ENCODE results near the gene ZBTB7C.

The ZBTB7C gene

DNA sequence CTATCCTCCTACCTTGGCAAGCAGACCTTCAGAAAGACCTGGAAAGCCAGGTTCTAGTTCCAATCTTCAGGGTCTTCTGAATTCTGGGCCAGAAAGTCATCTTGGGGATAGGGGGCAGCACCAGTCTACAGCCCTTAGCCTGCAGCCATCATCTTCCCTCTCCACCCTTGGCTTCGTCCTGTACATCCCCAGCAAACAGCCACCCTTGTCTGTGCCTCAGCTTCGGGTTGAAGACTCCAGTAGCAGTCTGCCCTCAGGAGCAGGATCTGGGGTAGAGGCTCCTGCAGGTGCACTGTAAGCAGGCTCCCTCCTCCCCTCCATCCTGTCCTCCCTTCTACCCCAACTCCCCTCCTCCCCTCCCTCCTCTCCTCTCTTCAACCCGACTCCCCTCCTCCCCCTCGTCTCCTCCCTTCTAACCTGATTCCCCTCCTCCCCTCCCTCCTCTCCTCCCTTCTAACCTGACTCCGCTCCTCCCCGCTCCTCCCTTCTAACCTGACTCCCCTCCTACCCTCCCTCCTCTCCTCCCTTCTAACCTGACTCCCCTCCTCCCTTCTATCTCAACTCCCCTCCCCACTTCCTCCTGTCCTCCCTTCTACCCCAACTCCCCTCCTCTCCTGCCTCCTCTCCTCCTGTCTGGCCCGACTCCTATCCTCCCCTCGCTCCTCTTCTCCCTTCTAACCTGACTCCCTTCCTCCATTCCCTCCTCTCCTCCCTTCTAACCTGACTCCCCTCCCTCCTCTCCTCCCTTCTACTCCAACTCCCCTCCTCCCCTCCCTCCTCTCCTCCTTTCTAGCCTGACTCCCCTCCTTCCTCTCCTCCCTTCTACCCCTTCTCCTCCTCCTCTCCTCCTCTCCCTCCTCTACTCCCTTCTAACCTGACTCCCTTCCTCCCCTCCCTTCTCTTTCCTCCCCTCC, 388.6 kb downstream of the ZBTB7C start:
- H3K9me3 ChIP-seq (ENCODE audit: control insufficient read depth in 5 of 5, low read length in 5 of 5), result no peaks in the 10 kb centered on the region
- H3K4me3 ChIP-seq (ENCODE audit: low read depth in 1 of 5, low read length in 5 of 5), result no peak overlapping the region
- H3K27ac ChIP-seq (ENCODE audit: low read depth, low read length), result no peak overlapping the region
- H3K9ac ChIP-seq (ENCODE audit: low read length in 5 of 5), result no peak overlapping the region
- peaks cover 3 to 58% (median 49%) of the 10 kb centered on the region in 5 donors for H3K4me1 ChIP-seq (ENCODE audit: control insufficient read depth in 5 of 5, insufficient read depth in 5 of 5, low read length in 5 of 5)
- no peaks in the 10 kb centered on the region for H3K36me3 ChIP-seq (ENCODE audit: control insufficient read depth in 5 of 5, insufficient read depth in 5 of 5, low read length in 5 of 5)
- no peaks in the 10 kb centered on the region for H3K27me3 ChIP-seq (ENCODE audit: control insufficient read depth in 5 of 5, insufficient read depth in 4 of 5, low read length in 5 of 5)

DNA sequence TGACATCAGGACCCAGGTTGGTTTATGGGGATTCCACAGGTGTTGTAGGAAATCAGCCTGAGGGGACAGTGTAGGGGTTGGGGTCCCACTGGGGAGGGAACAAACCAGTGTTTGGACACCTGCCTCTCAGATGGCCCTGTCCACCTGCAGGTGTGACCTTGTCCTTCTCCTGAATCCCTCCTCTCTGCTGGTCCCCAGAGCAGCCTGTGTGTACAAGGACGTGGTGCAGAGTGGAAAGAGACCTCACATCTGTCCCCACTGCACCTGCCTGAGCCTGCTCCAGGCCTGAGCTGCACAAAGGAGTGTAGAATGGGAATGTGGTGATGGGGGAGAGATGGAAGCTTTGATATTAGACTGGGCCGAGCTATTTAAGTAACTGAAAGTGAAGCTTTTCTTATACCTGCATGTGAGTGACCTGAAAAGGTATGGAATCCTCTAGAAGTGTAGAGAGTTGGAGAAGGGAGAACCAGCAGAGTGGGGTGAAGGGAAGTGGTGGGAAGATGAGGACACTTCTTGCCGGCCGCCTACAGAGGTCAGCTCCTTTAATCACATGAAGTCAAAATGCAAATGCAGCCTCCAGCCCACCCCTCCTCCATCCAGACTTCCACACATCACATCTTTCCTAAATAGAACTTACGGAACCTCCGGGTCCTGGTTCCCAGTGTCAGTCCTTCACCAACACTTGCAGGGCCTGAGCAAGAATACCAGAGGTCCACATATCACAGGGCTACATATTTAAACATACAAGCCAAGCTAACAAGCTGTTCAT, 389.4 kb downstream of the ZBTB7C start:
- Histone ChIP-seq H3K9ac (ENCODE audit: low read length in 5 of 5) (no peak overlapping the region), H3K36me3 (ENCODE audit: control insufficient read depth in 5 of 5, insufficient read depth in 5 of 5, low read length in 5 of 5) (no peaks in the 10 kb centered on the region)

DNA sequence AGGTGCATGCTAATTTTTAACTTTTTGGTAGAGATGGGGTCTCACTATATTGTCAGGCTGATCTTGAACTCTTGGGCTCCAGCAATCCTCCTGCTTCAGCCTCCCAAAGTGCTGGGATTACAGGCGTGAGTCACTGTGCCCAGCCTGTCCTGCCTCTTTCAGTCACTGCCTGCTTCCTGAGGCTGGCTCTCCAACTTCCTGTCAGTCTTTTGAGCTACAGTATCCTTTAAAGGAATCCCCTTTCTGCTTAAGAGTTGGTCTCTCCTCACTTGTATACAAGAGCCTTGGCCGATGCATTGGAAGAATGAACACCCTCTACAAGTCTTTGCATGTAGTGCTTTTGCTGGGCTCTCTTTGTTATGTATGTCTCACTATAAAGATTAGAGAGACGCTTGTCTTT, 390.3 kb downstream of the ZBTB7C start:
- H3K27me3 ChIP-seq (ENCODE audit: control insufficient read depth in 5 of 5, insufficient read depth in 4 of 5, low read length in 5 of 5), result no peaks in the 10 kb centered on the region
- H3K9me3 ChIP-seq (ENCODE audit: control insufficient read depth in 5 of 5, low read length in 5 of 5), result no peaks in the 10 kb centered on the region
- H3K27ac ChIP-seq (ENCODE audit: low read depth, low read length), result no peak overlapping the region

More for the DNA sequence above, 389.4 kb downstream of the ZBTB7C start:
- Histone ChIP-seq H3K4me1 (ENCODE audit: control insufficient read depth in 5 of 5, insufficient read depth in 5 of 5, low read length in 5 of 5) (peaks cover 3 to 49% (median 41%) of the 10 kb centered on the region in 5 donors), H3K27me3 (ENCODE audit: control insufficient read depth in 5 of 5, insufficient read depth in 4 of 5, low read length in 5 of 5) (no peaks in the 10 kb centered on the region), H3K27ac (ENCODE audit: low read depth, low read length) (no peak overlapping the region), H3K9me3 (ENCODE audit: control insufficient read depth in 5 of 5, low read length in 5 of 5) (no peaks in the 10 kb centered on the region), H3K4me3 (ENCODE audit: low read depth in 1 of 5, low read length in 5 of 5) (no peak overlapping the region)

DNA sequence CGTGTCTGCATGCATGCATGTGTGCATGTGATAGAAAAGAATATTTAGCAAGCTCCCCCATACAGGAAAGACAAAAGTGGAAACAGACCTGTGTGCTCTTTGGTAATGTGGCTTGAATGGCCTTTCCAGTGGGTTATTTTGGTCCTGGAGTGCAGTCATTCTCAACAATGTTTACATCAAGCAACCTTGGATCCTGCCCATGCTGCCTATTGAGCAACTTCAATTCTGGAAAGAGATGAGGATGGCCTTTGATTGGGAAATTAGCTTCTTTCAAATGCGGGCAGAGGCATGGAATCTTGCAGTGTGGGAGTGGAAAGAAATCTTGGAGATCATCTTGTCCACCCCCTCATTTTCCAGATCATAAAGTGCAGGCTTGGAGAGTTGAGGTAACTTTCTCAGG, 391.5 kb downstream of the ZBTB7C start:
- no peaks in the 10 kb centered on the region for H3K9me3 ChIP-seq (ENCODE audit: control insufficient read depth in 5 of 5, low read length in 5 of 5)
- H3K4me1 ChIP-seq (ENCODE audit: control insufficient read depth in 5 of 5, insufficient read depth in 5 of 5, low read length in 5 of 5), result peaks cover 0 to 28% (median 22%) of the 10 kb centered on the region in 5 donors
- no peaks in the 10 kb centered on the region for H3K36me3 ChIP-seq (ENCODE audit: control insufficient read depth in 5 of 5, insufficient read depth in 5 of 5, low read length in 5 of 5)
- H3K27ac ChIP-seq (ENCODE audit: low read depth, low read length), result peak overlapping the region; percentile 42
- no peak overlapping the region for H3K9ac ChIP-seq (ENCODE audit: low read length in 5 of 5)
- no peaks in the 10 kb centered on the region for H3K27me3 ChIP-seq (ENCODE audit: control insufficient read depth in 5 of 5, insufficient read depth in 4 of 5, low read length in 5 of 5)
- H3K4me3 ChIP-seq (ENCODE audit: low read depth in 1 of 5, low read length in 5 of 5), result no peak overlapping the region

More for the DNA sequence above, 390.3 kb downstream of the ZBTB7C start:
- peaks cover under 1 to 40% (median 32%) of the 10 kb centered on the region in 5 donors for H3K4me1 ChIP-seq (ENCODE audit: control insufficient read depth in 5 of 5, insufficient read depth in 5 of 5, low read length in 5 of 5)
- no peak overlapping the region for H3K9ac ChIP-seq (ENCODE audit: low read length in 5 of 5)
- H3K36me3 ChIP-seq (ENCODE audit: control insufficient read depth in 5 of 5, insufficient read depth in 5 of 5, low read length in 5 of 5), result no peaks in the 10 kb centered on the region
- H3K4me3 ChIP-seq (ENCODE audit: low read depth in 1 of 5, low read length in 5 of 5), result no peak overlapping the region

DNA sequence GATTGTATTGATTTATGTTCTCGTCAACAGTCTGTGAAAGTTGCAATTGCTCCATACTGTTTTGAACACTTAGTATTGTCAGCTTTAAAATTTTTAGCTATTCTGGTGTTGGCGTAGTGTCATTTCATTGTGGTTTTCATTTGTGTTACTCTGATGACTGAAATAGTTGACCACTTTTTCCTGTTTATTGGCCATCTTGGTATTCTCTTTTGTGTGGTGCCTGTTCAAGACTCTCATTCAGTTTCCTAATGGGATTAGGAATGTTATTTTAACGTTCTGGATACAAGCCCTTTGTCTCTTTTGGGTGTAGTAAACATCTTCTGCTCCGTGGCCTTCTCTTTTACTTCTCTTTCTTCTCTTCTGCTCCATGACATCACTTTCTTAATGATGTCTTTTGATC, 396.0 kb downstream of the ZBTB7C start:
- Histone ChIP-seq H3K27ac (ENCODE audit: low read depth, low read length) (no peak overlapping the region), H3K4me3 (ENCODE audit: low read depth in 1 of 5, low read length in 5 of 5) (no peak overlapping the region), H3K36me3 (ENCODE audit: control insufficient read depth in 5 of 5, insufficient read depth in 5 of 5, low read length in 5 of 5) (no peaks in the 10 kb centered on the region), H3K9me3 (ENCODE audit: control insufficient read depth in 5 of 5, low read length in 5 of 5) (no peaks in the 10 kb centered on the region), H3K27me3 (ENCODE audit: control insufficient read depth in 5 of 5, insufficient read depth in 4 of 5, low read length in 5 of 5) (no peaks in the 10 kb centered on the region), H3K4me1 (ENCODE audit: control insufficient read depth in 5 of 5, insufficient read depth in 5 of 5, low read length in 5 of 5) (peaks cover 0 to 17% (median 14%) of the 10 kb centered on the region in 5 donors), H3K9ac (ENCODE audit: low read length in 5 of 5) (no peak overlapping the region)

DNA sequence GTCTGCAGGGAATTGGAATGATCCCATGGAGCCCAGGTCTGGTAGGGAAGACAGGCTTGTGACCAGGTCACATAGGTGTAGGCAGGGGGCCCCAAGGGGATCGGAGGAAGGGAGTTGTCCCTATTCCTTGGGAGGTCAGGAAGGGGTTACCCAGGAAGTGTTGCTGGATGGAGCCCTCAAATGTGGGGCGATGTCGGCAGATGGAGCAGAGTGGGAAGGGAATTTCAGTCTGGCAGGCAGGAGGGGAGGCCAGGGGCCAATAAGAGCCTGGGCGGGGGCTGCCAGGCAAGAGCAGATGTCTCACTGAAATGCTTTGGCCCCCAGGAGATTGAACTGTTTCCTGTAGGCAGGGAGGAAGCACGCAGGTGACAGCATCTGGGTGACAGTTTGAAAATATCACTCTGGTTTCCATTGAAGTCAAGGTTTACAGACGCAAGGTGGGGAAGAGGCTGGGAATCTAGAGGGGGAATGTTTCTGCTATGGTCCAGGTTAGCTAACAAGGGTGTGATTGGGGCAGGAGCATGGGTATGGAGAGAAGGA, 397.2 kb downstream of the ZBTB7C start:
- no peak overlapping the region for H3K9ac ChIP-seq (ENCODE audit: low read length in 5 of 5)
- peaks cover 0 to 15% (median 10%) of the 10 kb centered on the region in 5 donors for H3K4me1 ChIP-seq (ENCODE audit: control insufficient read depth in 5 of 5, insufficient read depth in 5 of 5, low read length in 5 of 5)
- H3K9me3 ChIP-seq (ENCODE audit: control insufficient read depth in 5 of 5, low read length in 5 of 5), result no peaks in the 10 kb centered on the region
- H3K36me3 ChIP-seq (ENCODE audit: control insufficient read depth in 5 of 5, insufficient read depth in 5 of 5, low read length in 5 of 5), result no peaks in the 10 kb centered on the region
- H3K4me3 ChIP-seq (ENCODE audit: low read depth in 1 of 5, low read length in 5 of 5), result no peak overlapping the region
- no peaks in the 10 kb centered on the region for H3K27me3 ChIP-seq (ENCODE audit: control insufficient read depth in 5 of 5, insufficient read depth in 4 of 5, low read length in 5 of 5)
- H3K27ac ChIP-seq (ENCODE audit: low read depth, low read length), result no peak overlapping the region

DNA sequence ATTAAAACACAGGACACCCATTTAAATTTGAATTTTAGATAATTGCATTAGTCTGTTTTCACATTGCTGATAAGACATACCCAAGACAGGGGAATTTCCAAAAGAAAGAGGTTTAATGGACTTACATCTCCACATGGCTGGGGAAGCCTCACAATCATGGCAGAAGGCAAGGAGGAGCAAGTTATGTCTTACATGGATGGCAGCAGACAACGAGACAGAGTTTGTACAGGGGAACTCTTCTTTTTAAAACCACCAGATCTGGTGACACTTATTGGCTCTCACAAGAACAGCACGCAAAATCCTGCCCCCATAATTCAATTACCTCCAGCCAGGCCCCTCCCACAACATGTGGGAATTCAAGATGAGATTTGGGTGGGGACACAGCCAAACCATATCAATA, 398.9 kb downstream of the ZBTB7C start:
- Histone ChIP-seq H3K4me1 (ENCODE audit: control insufficient read depth in 5 of 5, insufficient read depth in 5 of 5, low read length in 5 of 5) (peaks cover 0 to 15% (median 10%) of the 10 kb centered on the region in 5 donors), H3K27me3 (ENCODE audit: control insufficient read depth in 5 of 5, insufficient read depth in 4 of 5, low read length in 5 of 5) (no peaks in the 10 kb centered on the region), H3K9ac (ENCODE audit: low read length in 5 of 5) (no peak overlapping the region), H3K27ac (ENCODE audit: low read depth, low read length) (no peak overlapping the region), H3K9me3 (ENCODE audit: control insufficient read depth in 5 of 5, low read length in 5 of 5) (no peaks in the 10 kb centered on the region), H3K4me3 (ENCODE audit: low read depth in 1 of 5, low read length in 5 of 5) (no peak overlapping the region), H3K36me3 (ENCODE audit: control insufficient read depth in 5 of 5, insufficient read depth in 5 of 5, low read length in 5 of 5) (no peaks in the 10 kb centered on the region)

DNA sequence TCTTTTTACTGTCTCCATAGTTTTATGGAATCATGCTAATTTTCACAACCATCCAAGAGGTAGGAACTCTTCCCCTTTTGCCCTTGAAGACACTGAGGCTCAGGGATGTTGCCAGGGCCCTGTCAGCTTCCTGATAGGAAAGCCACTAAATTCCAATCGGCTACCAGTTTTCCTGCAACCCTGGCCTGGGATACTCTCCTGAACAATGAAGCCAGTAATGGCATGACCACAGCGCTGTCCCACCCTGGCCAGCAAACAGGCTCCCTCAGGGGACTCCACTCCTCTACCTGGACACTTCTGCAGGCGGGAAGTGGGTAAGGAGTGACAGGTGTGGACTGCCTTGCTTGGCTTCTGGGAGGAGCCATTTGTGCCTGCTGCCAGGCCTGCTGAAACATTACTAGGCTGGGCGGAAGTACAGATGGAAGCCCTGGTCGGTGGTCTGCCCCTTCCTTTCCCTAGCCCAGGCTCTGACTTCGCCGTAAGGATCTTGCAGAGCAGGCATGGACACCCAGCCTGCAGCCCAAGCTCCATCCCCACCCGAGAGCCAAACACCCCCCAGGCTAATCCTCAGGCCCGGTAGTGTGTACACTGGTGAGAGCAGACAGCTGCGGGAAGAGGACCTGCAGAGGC, 400.0 kb downstream of the ZBTB7C start:
- no peak overlapping the region for H3K4me3 ChIP-seq (ENCODE audit: low read depth in 1 of 5, low read length in 5 of 5)
- H3K4me1 ChIP-seq (ENCODE audit: control insufficient read depth in 5 of 5, insufficient read depth in 5 of 5, low read length in 5 of 5), result peaks cover 0 to 17% (median 10%) of the 10 kb centered on the region in 5 donors
- peak overlapping the region in 1 of 5 donors; percentile 14 for H3K9ac ChIP-seq (ENCODE audit: low read length in 5 of 5)
- no peaks in the 10 kb centered on the region for H3K27me3 ChIP-seq (ENCODE audit: control insufficient read depth in 5 of 5, insufficient read depth in 4 of 5, low read length in 5 of 5)
- no peaks in the 10 kb centered on the region for H3K9me3 ChIP-seq (ENCODE audit: control insufficient read depth in 5 of 5, low read length in 5 of 5)
- no peaks in the 10 kb centered on the region for H3K36me3 ChIP-seq (ENCODE audit: control insufficient read depth in 5 of 5, insufficient read depth in 5 of 5, low read length in 5 of 5)
- H3K27ac ChIP-seq (ENCODE audit: low read depth, low read length), result no peak overlapping the region

DNA sequence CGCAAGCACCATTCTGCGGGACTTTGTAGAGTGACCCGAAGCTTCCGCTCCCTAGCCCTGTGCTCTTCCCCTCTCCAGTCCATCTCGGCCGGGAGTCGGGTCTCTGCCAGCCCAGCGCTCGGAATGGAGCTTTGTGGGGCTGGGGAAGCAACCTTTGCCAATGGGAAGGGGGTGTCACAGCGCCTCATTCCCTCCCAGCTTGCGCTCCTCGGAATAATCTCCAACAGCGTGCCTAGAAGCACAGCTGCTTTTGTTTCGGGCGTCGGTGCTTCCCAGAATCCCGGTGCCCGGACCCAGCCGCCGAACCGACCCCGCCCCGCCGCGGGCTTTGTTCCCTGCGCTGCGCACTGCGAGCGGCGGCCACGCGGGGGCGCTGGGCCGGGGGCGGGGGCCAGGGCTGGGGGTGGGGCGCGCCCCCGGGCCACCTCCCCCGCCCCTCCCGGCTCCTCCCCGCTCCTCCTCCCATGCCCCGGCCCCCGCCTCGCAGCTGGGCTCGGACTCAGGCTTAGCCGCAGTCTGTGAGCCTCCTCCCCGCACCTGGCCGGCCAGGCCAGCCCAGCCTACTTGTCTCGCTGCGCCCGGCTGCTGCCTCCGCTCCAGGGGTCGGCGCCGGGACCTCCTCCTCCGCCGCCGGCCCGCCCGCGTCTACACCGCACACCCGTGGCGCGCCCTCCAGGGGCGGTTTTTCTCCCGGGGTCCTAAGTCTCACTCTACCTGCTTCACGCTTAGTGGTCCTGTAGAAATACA, 401.1 kb downstream of the ZBTB7C start:
- no peak overlapping the region for H3K27ac ChIP-seq (ENCODE audit: low read depth, low read length)
- H3K27me3 ChIP-seq (ENCODE audit: control insufficient read depth in 5 of 5, insufficient read depth in 4 of 5, low read length in 5 of 5), result no peaks in the 10 kb centered on the region
- peaks cover 4 to 28% (median 20%) of the 10 kb centered on the region in 5 donors for H3K4me1 ChIP-seq (ENCODE audit: control insufficient read depth in 5 of 5, insufficient read depth in 5 of 5, low read length in 5 of 5)
- no peaks in the 10 kb centered on the region for H3K9me3 ChIP-seq (ENCODE audit: control insufficient read depth in 5 of 5, low read length in 5 of 5)
- peak overlapping the region in 4 of 5 donors; percentile 42 to 81 (median 66) for H3K9ac ChIP-seq (ENCODE audit: low read length in 5 of 5)
- no peaks in the 10 kb centered on the region for H3K36me3 ChIP-seq (ENCODE audit: control insufficient read depth in 5 of 5, insufficient read depth in 5 of 5, low read length in 5 of 5)
- peak overlapping the region; percentile 61 to 74 (median 70) for H3K4me3 ChIP-seq (ENCODE audit: low read depth in 1 of 5, low read length in 5 of 5)
